GM12878 (cell line): ENCODE results near the gene RSL24D1. TPM values are rescaled to one million over a fixed set of nuclear protein-coding genes. Genes with fewer than 3 reads are reported as not detected.

Source experiments
- ATAC-seq: fragments of 200-7000 bp; cut with Tn5 transposase; 3 replicates; pipeline ENCODE4 v1.9.1; 2020; ENCODE audit warnings: mild to moderate bottlenecking, moderate library complexity
- BruUV-seq: library from RNA; stranded (reverse); fragments of 400-500 nt; replicated peaks from 2 replicates; lab custom pipeline; 2021; lab: Mats Ljungman, UMichigan
- CTCF ChIA-PET: fragments of 300-600 bp; sonication (Branson Sonifier 250); formaldehyde crosslinking; extraction: SDS; loops from one replicate; lab custom pipeline; 2021; ENCODE audit warnings: inconsistent platforms; lab: Yijun Ruan, JAX
- POLR2A ChIA-PET: fragments of 350-600 bp; formaldehyde crosslinking; extraction: SDS; loops from one replicate; lab custom pipeline; 2021; ENCODE audit warnings: inconsistent platforms; lab: Charles Lee
- RAD21 ChIA-PET: fragments of 300-600 bp; sonication (Branson Sonifier 250); formaldehyde crosslinking; loops from one replicate; lab custom pipeline; 2023; ENCODE audit warnings: antibody characterized with exemption; ENCODE audit not compliant: unreplicated experiment; lab: Charles Lee
- SMC1A ChIA-PET: fragments of 300-600 bp; sonication (Branson Sonifier 250); formaldehyde crosslinking; loops from one replicate; lab custom pipeline; 2023; ENCODE audit not compliant: unreplicated experiment, uncharacterized antibody; lab: Charles Lee
- DNase-seq: peaks from one replicate; pipeline ENCODE4 v3.0.0-alpha.2; 2011; ENCODE audit warnings: low read depth, low spot score
- FAIRE-seq: peaks from 3 replicates; lab custom pipeline; 2011; peaks lifted over from hg19 to GRCh38; lab: Jason Lieb, UNC
- H2AFZ ChIP-seq: 2 replicates; pipeline ENCODE4 v1.6.0; 2011; ENCODE audit warnings: low read depth, low read length, control low read depth; ENCODE audit not compliant: control insufficient read depth
- H3K27ac ChIP-seq: 2 replicates; pipeline ENCODE4 v1.5.1; 2011; ENCODE audit warnings: control low read depth; ENCODE audit not compliant: control insufficient read depth, insufficient read depth
- H3K27me3 ChIP-seq, 2 experiments: replicated peaks in 1 of 2; 2 replicates each; pipeline versions ENCODE4 v1.6.0 to v1.6.1; 2011; ENCODE audit warnings: low read length in 1 of 2; ENCODE audit not compliant: control insufficient read depth in 2 of 2, insufficient read depth in 2 of 2
- H3K36me3 ChIP-seq, 2 experiments: 2 replicates each; pipeline ENCODE4 v1.5.1; 2011; ENCODE audit warnings: low read length in 1 of 2; ENCODE audit not compliant: control insufficient read depth in 2 of 2, insufficient read depth in 2 of 2
- H3K4me1 ChIP-seq: 2 replicates; pipeline ENCODE4 v1.6.1; 2011; ENCODE audit warnings: mild to moderate bottlenecking, low read length, moderate library complexity, mixed read lengths; ENCODE audit not compliant: control insufficient read depth, insufficient read depth
- H3K4me2 ChIP-seq: 2 replicates; pipeline ENCODE4 v1.6.0; 2011; ENCODE audit warnings: control low read depth; ENCODE audit not compliant: control insufficient read depth, insufficient read depth
- H3K4me3 ChIP-seq: fragments of 200-600 bp; sonication (generic); 2 replicates; pipeline ENCODE4 v1.5.1; 2016
- H3K79me2 ChIP-seq: 2 replicates; pipeline ENCODE4 v1.6.0; 2011; ENCODE audit warnings: low read length; ENCODE audit not compliant: control insufficient read depth, insufficient read depth
- H3K9ac ChIP-seq: 2 replicates; pipeline ENCODE4 v1.8.0; 2011; ENCODE audit warnings: low read length, control low read depth, mixed read lengths; ENCODE audit not compliant: control insufficient read depth, insufficient read depth
- H3K9me3 ChIP-seq: replicated peaks from 3 replicates; pipeline ENCODE4 v1.5.1; 2011; ENCODE audit warnings: mild to moderate bottlenecking, low read length; ENCODE audit not compliant: control insufficient read depth, insufficient read depth
- H4K20me1 ChIP-seq: 2 replicates; pipeline ENCODE4 v1.6.0; 2011; ENCODE audit not compliant: control insufficient read depth, insufficient read depth
- ASH2L ChIP-seq: fragments of 300-600, 200-600 bp; sonication (generic); IDR thresholded peaks from 2 replicates; pipeline ENCODE4 v1.6.1; 2017; ENCODE audit warnings: low read depth, mild to moderate bottlenecking, borderline replicate concordance
- CREB1 ChIP-seq: IDR thresholded peaks from 2 replicates; pipeline ENCODE4 v1.6.1; 2012; ENCODE audit warnings: low read depth, mild to moderate bottlenecking, inconsistent platforms
- IKZF2 ChIP-seq, 2 experiments: fragments of 450-650 bp; IDR thresholded peaks; 2 replicates each; pipeline ENCODE4 v1.6.1; 2017; ENCODE audit warnings: mild to moderate bottlenecking in 2 of 2, moderate library complexity in 2 of 2
- LARP7 ChIP-seq: fragments of 450-650 bp; IDR thresholded peaks from 2 replicates; pipeline ENCODE4 v1.6.1; 2017; ENCODE audit warnings: mild to moderate bottlenecking
- NR2C1 ChIP-seq: fragments of 450-650 bp; IDR thresholded peaks from 2 replicates; pipeline ENCODE4 v1.6.1; 2017; ENCODE audit warnings: antibody characterized with exemption, mild to moderate bottlenecking, moderate library complexity
- POLR2AphosphoS2 ChIP-seq: IDR thresholded peaks from 2 replicates; pipeline ENCODE4 v1.6.1; 2011; ENCODE audit warnings: low read depth, mild to moderate bottlenecking, low read length, improper control_type of control experiment, moderate library complexity
- RCOR1 ChIP-seq: conservative IDR thresholded peaks from 2 replicates; pipeline ENCODE4 v1.6.1; 2012; ENCODE audit warnings: low read depth, low read length, improper control_type of control experiment
- SMAD1 ChIP-seq: fragments of 450-650 bp; IDR thresholded peaks from 2 replicates; pipeline ENCODE4 v1.6.1; 2018; ENCODE audit warnings: mild to moderate bottlenecking, low read depth; ENCODE audit not compliant: partially characterized antibody
- STAT1 ChIP-seq: fragments of 450-650 bp; conservative IDR thresholded peaks from 2 replicates; pipeline ENCODE4 v1.6.1; 2014; ENCODE audit warnings: antibody characterized with exemption, mild to moderate bottlenecking
- TBL1XR1 ChIP-seq: IDR thresholded peaks from 2 replicates; pipeline ENCODE4 v1.6.1; 2012; ENCODE audit warnings: low read depth, low read length, improper control_type of control experiment
- YBX1 ChIP-seq: fragments of 450-650 bp; IDR thresholded peaks from 2 replicates; pipeline ENCODE4 v1.6.1; 2016; ENCODE audit warnings: antibody characterized with exemption
- ZNF24 ChIP-seq: fragments of 450-650 bp; IDR thresholded peaks from 2 replicates; pipeline ENCODE4 v1.6.1; 2017; ENCODE audit warnings: antibody characterized with exemption, mild to moderate bottlenecking
- ZNF384 ChIP-seq: IDR thresholded peaks from 2 replicates; pipeline ENCODE4 v1.6.1; 2012; ENCODE audit warnings: low read depth, mild to moderate bottlenecking, low read length, improper control_type of control experiment, borderline replicate concordance
- WGBS: methylation state at CpG from one replicate; pipeline ENCODE4 v1.1.6; 2016; ENCODE audit warnings: low lambda C conversion rate; ENCODE audit not compliant: insufficient replicate concordance, insufficient coverage; ENCODE audit errors: missing lambda C conversion rate; 5-methylcytosine and 5-hydroxymethylcytosine counted together
- in situ Hi-C: fragments of 300-500 bp; cut with MboI; formaldehyde crosslinking; loops from 9 replicates; pipeline ENCODE4 v1.14.3; 2018; ENCODE audit warnings: mixed read lengths
- intact Hi-C: fragments of 100-400 bp; cut with micrococcal nuclease; formaldehyde crosslinking; loops from one replicate; pipeline ENCODE4 v1.14.2; 2022; ENCODE audit not compliant: unreplicated experiment
- polyA plus RNA-seq, 11 experiments: library from polyadenylated mRNA; depleted of rRNA in 4 of 11; unstranded in 6 of 11; stranded (reverse) in 5 of 11; fragments of >200 nt; fragmentation: Nextera tagmentation in 4 of 11; fragmentation: Illumina TruSeq in 1 of 11; extraction: Ambion mirVana in 4 of 11; extraction: Trizol in 1 of 11; gene quantifications; 1 replicate in 1 of 11; 2 replicates in 10 of 11; pipeline versions ENCODE4 v1.2.1 to v1.2.3, GENCODE V29; 2011 to 2016; ENCODE audit warnings: inconsistent platforms in 2 of 11, missing spikeins in 2 of 11, low read depth in 1 of 11
- total RNA-seq, 4 experiments: library from RNA; depleted of rRNA in 3 of 4; stranded (reverse); fragments of >200 nt in 3 of 4; fragmentation: Illumina TruSeq in 1 of 4; extraction: Trizol in 1 of 4; gene quantifications; 2 replicates each; pipeline versions ENCODE4 v1.2.1 to v1.2.3, GENCODE V29; 2013 to 2021
- TF ChIP-seq, protein P1 (sequence below): IDR thresholded peaks from 2 replicates; pipeline ENCODE4 v1.6.1; 2012; ENCODE audit warnings: low read depth, low read length, improper control_type of control experiment
- TF ChIP-seq, protein P2 (sequence below): fragments of 450-650 bp; IDR thresholded peaks from 2 replicates; pipeline ENCODE4 v1.6.1; 2016; ENCODE audit warnings: mild to moderate bottlenecking, moderate library complexity, borderline replicate concordance
- TF ChIP-seq, protein P3 (sequence below): fragments of 150-350 bp; IDR thresholded peaks from 2 replicates; pipeline ENCODE4 v1.6.1; 2014; ENCODE audit warnings: mild to moderate bottlenecking, low read depth, low read length
- TF ChIP-seq, protein P4 (sequence below): IDR thresholded peaks from 2 replicates; pipeline ENCODE4 v1.6.1; 2012; ENCODE audit warnings: low read depth, low read length, improper control_type of control experiment

RSL24D1 gene
- total and polyA plus RNA-seq, 10 of the 15 experiments (the other 5 are each of a cell fraction or from before 2014, with no cell fraction given) = 94.9 to 249 (median 121) TPM

DNA sequence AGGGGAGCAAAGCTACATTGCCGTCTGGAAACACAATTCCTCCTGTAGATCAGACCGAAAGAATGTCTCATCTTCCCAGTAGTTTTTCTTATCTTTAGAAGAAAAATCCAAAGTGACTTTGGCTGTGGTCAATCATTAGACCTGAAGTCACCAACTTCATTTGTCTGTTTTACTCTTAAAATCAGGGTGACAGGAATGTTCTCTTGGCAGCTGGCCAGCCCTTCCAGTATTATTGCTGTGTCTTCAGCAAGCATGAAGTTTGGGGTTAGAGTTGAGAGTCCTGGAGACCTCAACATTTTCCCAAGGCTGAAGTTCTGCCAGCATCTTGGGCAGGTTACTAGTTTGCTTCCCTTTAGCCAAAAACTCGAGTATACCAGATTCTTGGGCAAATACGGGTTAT, 32.5 kb downstream of the RSL24D1 start:
- intact Hi-C loops = no loop called here
- no peak for FAIRE-seq
- SMC1A ChIA-PET = interaction anchor here (0.7 to 6.4 kb wide), 2 partner anchors 247 to 1201 kb away, joined by 3 to 66 read pairs; no protein-coding TSS in a partner anchor
- in situ Hi-C loops = loop anchor here (10.0 kb wide), 1 partner anchor 1199 kb away; no protein-coding TSS in a partner anchor
- DNase-seq = no peak
- Histone ChIP-seq H3K27me3 (no peaks in the 10 kb centered on the region), H3K79me2 (no peaks in the 10 kb centered on the region), H3K4me2 (no peak overlapping the region), H3K9me3 (no peaks in the 10 kb centered on the region), H4K20me1 (no peaks in the 10 kb centered on the region), H3K4me1 (no peaks in the 10 kb centered on the region), H3K9ac (no peak overlapping the region), H2AFZ (no peak overlapping the region), H3K4me3 (no peak overlapping the region), H3K36me3 (no peaks in the 10 kb centered on the region), H3K27ac (no peak overlapping the region)
- no peak for ATAC-seq
- POLR2A ChIA-PET = interaction anchor here (0.6 kb wide), 1 partner anchor 544 kb away, joined by 4 read pairs; no protein-coding TSS in a partner anchor
- WGBS = 73% methylated on average over 4 of the region's 4 CpGs
- CTCF ChIA-PET = interaction anchor here (0.6 to 3.5 kb wide), 2 partner anchors 1189 to 1201 kb away, joined by 4 to 21 read pairs; no protein-coding TSS in a partner anchor
- BruUV-seq = no TSS peak
- RAD21 ChIA-PET = interaction anchor here (2.0 kb wide), 1 partner anchor 1201 kb away, joined by 6 read pairs; no protein-coding TSS in a partner anchor
- TF ChIP-seq SMAD1 = no peak
- TF ChIP-seq, protein P1, sequence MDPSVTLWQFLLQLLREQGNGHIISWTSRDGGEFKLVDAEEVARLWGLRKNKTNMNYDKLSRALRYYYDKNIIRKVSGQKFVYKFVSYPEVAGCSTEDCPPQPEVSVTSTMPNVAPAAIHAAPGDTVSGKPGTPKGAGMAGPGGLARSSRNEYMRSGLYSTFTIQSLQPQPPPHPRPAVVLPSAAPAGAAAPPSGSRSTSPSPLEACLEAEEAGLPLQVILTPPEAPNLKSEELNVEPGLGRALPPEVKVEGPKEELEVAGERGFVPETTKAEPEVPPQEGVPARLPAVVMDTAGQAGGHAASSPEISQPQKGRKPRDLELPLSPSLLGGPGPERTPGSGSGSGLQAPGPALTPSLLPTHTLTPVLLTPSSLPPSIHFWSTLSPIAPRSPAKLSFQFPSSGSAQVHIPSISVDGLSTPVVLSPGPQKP = no peak
- TF ChIP-seq, protein P2, sequence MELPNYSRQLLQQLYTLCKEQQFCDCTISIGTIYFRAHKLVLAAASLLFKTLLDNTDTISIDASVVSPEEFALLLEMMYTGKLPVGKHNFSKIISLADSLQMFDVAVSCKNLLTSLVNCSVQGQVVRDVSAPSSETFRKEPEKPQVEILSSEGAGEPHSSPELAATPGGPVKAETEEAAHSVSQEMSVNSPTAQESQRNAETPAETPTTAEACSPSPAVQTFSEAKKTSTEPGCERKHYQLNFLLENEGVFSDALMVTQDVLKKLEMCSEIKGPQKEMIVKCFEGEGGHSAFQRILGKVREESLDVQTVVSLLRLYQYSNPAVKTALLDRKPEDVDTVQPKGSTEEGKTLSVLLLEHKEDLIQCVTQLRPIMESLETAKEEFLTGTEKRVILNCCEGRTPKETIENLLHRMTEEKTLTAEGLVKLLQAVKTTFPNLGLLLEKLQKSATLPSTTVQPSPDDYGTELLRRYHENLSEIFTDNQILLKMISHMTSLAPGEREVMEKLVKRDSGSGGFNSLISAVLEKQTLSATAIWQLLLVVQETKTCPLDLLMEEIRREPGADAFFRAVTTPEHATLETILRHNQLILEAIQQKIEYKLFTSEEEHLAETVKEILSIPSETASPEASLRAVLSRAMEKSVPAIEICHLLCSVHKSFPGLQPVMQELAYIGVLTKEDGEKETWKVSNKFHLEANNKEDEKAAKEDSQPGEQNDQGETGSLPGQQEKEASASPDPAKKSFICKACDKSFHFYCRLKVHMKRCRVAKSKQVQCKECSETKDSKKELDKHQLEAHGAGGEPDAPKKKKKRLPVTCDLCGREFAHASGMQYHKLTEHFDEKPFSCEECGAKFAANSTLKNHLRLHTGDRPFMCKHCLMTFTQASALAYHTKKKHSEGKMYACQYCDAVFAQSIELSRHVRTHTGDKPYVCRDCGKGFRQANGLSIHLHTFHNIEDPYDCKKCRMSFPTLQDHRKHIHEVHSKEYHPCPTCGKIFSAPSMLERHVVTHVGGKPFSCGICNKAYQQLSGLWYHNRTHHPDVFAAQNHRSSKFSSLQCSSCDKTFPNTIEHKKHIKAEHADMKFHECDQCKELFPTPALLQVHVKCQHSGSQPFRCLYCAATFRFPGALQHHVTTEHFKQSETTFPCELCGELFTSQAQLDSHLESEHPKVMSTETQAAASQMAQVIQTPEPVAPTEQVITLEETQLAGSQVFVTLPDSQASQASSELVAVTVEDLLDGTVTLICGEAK = no peak
- TF ChIP-seq POLR2AphosphoS2 = no peak
- no peak for TF ChIP-seq YBX1
- no peak for TF ChIP-seq ASH2L
- TF ChIP-seq, protein P3, sequence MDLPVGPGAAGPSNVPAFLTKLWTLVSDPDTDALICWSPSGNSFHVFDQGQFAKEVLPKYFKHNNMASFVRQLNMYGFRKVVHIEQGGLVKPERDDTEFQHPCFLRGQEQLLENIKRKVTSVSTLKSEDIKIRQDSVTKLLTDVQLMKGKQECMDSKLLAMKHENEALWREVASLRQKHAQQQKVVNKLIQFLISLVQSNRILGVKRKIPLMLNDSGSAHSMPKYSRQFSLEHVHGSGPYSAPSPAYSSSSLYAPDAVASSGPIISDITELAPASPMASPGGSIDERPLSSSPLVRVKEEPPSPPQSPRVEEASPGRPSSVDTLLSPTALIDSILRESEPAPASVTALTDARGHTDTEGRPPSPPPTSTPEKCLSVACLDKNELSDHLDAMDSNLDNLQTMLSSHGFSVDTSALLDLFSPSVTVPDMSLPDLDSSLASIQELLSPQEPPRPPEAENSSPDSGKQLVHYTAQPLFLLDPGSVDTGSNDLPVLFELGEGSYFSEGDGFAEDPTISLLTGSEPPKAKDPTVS = no peak
- TF ChIP-seq CREB1 = no peak
- TF ChIP-seq ZNF24 = no peak
- TF ChIP-seq NR2C1 = no peak
- no peak for TF ChIP-seq ZNF384
- TF ChIP-seq, protein P4, sequence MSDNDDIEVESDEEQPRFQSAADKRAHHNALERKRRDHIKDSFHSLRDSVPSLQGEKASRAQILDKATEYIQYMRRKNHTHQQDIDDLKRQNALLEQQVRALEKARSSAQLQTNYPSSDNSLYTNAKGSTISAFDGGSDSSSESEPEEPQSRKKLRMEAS = no peak
- no peak for TF ChIP-seq RCOR1
- no peak for TF ChIP-seq IKZF2 (IDR thresholded peaks at IDR 0.05)
- TF ChIP-seq STAT1 = no peak
- TF ChIP-seq TBL1XR1 = no peak
- no peak for TF ChIP-seq LARP7
